ENCODE measurements around the gene ATAD3B.

DNA sequence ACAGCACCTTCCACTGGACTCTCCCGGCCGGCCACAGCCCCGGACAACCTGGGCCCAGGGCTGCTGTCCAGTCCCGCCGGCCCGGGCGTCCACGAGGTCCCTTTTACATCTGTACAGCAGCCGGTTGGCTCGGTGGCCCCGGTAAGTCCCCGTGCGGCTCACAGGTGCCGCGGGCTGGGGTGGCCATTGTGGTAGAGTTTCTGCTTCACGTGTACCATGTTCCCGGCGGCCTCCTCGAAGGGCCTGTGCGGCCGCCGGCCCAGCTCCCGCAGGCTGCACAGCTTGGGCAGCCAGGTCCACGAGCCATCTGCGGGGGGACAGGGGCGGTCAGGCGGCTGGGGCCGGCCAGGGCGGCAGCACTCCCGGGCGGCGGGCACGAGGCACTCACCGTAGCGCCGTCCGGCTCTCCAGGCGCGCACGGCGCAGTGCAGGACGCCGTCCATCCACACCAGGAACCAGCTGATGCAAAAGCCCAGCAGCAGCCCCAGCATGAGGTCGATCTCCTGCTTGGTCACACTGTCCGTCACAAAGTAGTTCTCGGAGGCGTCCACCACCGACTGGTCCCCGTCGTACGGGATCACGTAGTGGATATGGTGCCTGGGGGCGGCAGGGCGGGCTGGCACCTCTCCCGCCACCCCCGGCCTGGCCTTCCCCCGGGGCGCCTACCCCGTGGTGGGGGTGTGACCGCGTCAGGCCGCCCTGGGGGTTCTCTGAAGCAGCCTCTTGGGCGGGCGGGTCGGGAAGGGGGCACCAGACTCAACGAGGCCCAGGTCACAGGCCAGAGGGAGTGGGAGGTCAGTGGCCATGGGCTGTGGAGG, 63.8 kb downstream of the ATAD3B start:
- TF ChIP-seq EZH2 (IDR thresholded peaks at IDR 0.05; ENCODE audit: borderline replicate concordance, low read length): no peak
- TF ChIP-seq, protein P1, sequence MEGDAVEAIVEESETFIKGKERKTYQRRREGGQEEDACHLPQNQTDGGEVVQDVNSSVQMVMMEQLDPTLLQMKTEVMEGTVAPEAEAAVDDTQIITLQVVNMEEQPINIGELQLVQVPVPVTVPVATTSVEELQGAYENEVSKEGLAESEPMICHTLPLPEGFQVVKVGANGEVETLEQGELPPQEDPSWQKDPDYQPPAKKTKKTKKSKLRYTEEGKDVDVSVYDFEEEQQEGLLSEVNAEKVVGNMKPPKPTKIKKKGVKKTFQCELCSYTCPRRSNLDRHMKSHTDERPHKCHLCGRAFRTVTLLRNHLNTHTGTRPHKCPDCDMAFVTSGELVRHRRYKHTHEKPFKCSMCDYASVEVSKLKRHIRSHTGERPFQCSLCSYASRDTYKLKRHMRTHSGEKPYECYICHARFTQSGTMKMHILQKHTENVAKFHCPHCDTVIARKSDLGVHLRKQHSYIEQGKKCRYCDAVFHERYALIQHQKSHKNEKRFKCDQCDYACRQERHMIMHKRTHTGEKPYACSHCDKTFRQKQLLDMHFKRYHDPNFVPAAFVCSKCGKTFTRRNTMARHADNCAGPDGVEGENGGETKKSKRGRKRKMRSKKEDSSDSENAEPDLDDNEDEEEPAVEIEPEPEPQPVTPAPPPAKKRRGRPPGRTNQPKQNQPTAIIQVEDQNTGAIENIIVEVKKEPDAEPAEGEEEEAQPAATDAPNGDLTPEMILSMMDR (IDR thresholded peaks at IDR 0.05; ENCODE audit: low read length): no peak

All from OCI-LY1 (cell line).